Lung (tissue), 12 donors: ENCODE measurements around the gene COL18A1. TPM values are rescaled to one million over a fixed set of nuclear protein-coding genes. Genes with fewer than 3 reads are reported as not detected.

Experiments
- ATAC-seq: fragments of 200-7000 bp; cut with Tn5 transposase; one replicate; pipeline ENCODE4 v1.9.1; 2020; ENCODE audit warnings: moderate number of reproducible peaks; ENCODE audit not compliant: insufficient read depth, low FRiP score
- DNase-seq, 3 donors: peaks; one replicate each; pipeline ENCODE4 v3.0.0-alpha.2; 2013 to 2017
- H3K27ac ChIP-seq, 2 donors: one replicate each; pipeline ENCODE4 v1.5.1; 2013; ENCODE audit warnings: mild to moderate bottlenecking in 2 of 2, moderate library complexity in 2 of 2, control low read depth in 1 of 2, inconsistent platforms in 1 of 2, low read depth in 1 of 2, low read length in 1 of 2
- H3K27me3 ChIP-seq, 3 donors: one replicate each; pipeline ENCODE4 v1.5.1; 2013; ENCODE audit warnings: low read length in 2 of 3; ENCODE audit not compliant: control insufficient read depth in 3 of 3, insufficient read depth in 3 of 3
- H3K36me3 ChIP-seq, 4 donors: one replicate each; pipeline ENCODE4 v1.5.1; 2013; ENCODE audit warnings: low read length in 4 of 4, mild to moderate bottlenecking in 1 of 4, moderate library complexity in 1 of 4; ENCODE audit not compliant: control insufficient read depth in 4 of 4, insufficient read depth in 4 of 4
- H3K4me1 ChIP-seq, 5 donors: one replicate each; pipeline ENCODE4 v1.5.1; 2013; ENCODE audit warnings: low read length in 5 of 5, mild to moderate bottlenecking in 2 of 5, moderate library complexity in 1 of 5; ENCODE audit not compliant: control insufficient read depth in 5 of 5, insufficient read depth in 5 of 5
- H3K4me3 ChIP-seq: one replicate; pipeline ENCODE4 v1.5.1; 2013; ENCODE audit warnings: mild to moderate bottlenecking, control low read depth, moderate library complexity
- H3K9ac ChIP-seq, 2 donors: one replicate each; pipeline ENCODE4 v1.5.1; 2013; ENCODE audit warnings: low read length in 2 of 2, control low read depth in 1 of 2; ENCODE audit not compliant: insufficient read depth in 1 of 2
- H3K9me3 ChIP-seq, 4 donors: one replicate each; pipeline ENCODE4 v1.5.1; 2013; ENCODE audit warnings: low read length in 3 of 4, mild to moderate bottlenecking in 1 of 4, moderate library complexity in 1 of 4; ENCODE audit not compliant: control insufficient read depth in 4 of 4, insufficient read depth in 3 of 4
- WGBS, 2 donors: extraction: QIAGEN DNeasy Blood & Tissue Kit; methylation state at CpG; one replicate each; pipeline ENCODE4 v1.1.7; 2013; 5-methylcytosine and 5-hydroxymethylcytosine counted together
- polyA plus RNA-seq, 2 donors: library from polyadenylated mRNA; stranded (reverse); fragments of 200-250 nt; gene quantifications; one replicate each; pipeline ENCODE4 v1.2.1, GENCODE V29; 2013
- total RNA-seq, 2 donors: library from RNA; depleted of rRNA in 1 of 2; stranded (reverse); fragments of >200 nt in 1 of 2; gene quantifications; one replicate each; pipeline ENCODE4 v1.2.1, GENCODE V29; 2014 to 2021
- TF ChIP-seq, protein P1 (sequence below): IDR thresholded peaks from 2 replicates; pipeline ENCODE4 v1.5.1; 2012; ENCODE audit warnings: mild to moderate bottlenecking; ENCODE audit errors: control extremely low read depth, extremely low read depth
- donor health status: control.
- donor health status: control.
- donor health status: Bipolar disorder and iron deficiency.
- donor health status: healthy.
- donor health status: DM: yes; HTN: yes; CAD: no.

The COL18A1 gene
- total and polyA plus RNA-seq, 4 donors, result 42.7 to 102 (median 45.8) TPM

GRCh38 chr21:45423968-45424853 lies 19.2 kb downstream of the COL18A1 start:
- Histone ChIP-seq H3K27ac (no peak overlapping the region), H3K4me1 (peaks cover 0 to 42% (median 5%) of the 10 kb centered on the region in 5 donors)

GRCh38 chr21:45424854-45425795 lies 20.2 kb downstream of the COL18A1 start:
- Histone ChIP-seq H3K4me1 (peaks cover 0 to 37% (median 5%) of the 10 kb centered on the region in 5 donors), H3K36me3 (no peaks in the 10 kb centered on the region), H3K4me3 (no peak overlapping the region), H3K9ac (no peak overlapping the region), H3K9me3 (no peaks in the 10 kb centered on the region), H3K27me3 (no peaks in the 10 kb centered on the region), H3K27ac (no peak overlapping the region)
- 90 to 94% methylated on average over 37 of the region's 37 CpGs for WGBS, 2 donors
- TF ChIP-seq, protein P1, sequence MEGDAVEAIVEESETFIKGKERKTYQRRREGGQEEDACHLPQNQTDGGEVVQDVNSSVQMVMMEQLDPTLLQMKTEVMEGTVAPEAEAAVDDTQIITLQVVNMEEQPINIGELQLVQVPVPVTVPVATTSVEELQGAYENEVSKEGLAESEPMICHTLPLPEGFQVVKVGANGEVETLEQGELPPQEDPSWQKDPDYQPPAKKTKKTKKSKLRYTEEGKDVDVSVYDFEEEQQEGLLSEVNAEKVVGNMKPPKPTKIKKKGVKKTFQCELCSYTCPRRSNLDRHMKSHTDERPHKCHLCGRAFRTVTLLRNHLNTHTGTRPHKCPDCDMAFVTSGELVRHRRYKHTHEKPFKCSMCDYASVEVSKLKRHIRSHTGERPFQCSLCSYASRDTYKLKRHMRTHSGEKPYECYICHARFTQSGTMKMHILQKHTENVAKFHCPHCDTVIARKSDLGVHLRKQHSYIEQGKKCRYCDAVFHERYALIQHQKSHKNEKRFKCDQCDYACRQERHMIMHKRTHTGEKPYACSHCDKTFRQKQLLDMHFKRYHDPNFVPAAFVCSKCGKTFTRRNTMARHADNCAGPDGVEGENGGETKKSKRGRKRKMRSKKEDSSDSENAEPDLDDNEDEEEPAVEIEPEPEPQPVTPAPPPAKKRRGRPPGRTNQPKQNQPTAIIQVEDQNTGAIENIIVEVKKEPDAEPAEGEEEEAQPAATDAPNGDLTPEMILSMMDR, result no peak
- ATAC-seq, result no peak
- DNase-seq, result no peak

More at GRCh38 chr21:45423968-45424853, 19.2 kb downstream of the COL18A1 start:
- TF ChIP-seq, protein P1, result no peak
- DNase-seq (no peak), ATAC-seq (no peak)
- no peak overlapping the region for H3K9ac ChIP-seq
- WGBS, 2 donors, result 89 to 94% methylated on average over 32 of the region's 32 CpGs
- no peaks in the 10 kb centered on the region for H3K27me3 ChIP-seq
- H3K36me3 ChIP-seq, result no peaks in the 10 kb centered on the region
- no peak overlapping the region for H3K4me3 ChIP-seq
- H3K9me3 ChIP-seq, result no peaks in the 10 kb centered on the region

GRCh38 chr21:45427331-45428271 lies 22.6 kb downstream of the COL18A1 start:
- Histone ChIP-seq H3K4me3 (no peak overlapping the region), H3K27ac (no peak overlapping the region), H3K36me3 (no peaks in the 10 kb centered on the region), H3K9me3 (no peaks in the 10 kb centered on the region), H3K9ac (no peak overlapping the region), H3K4me1 (peaks cover 1 to 32% (median 4%) of the 10 kb centered on the region in 5 donors), H3K27me3 (no peaks in the 10 kb centered on the region)
- WGBS, 2 donors, result 84 to 85% methylated on average over 45 of the region's 45 CpGs
- DNase-seq, result no peak
- ATAC-seq, result no peak
- TF ChIP-seq, protein P1, result no peak
